GM21528 (cell line): ENCODE measurements around the gene UBE2J1.

Experiments
- ATAC-seq: cut with Tn5 transposase; IDR thresholded peaks from one replicate; pipeline ENCODE4 v1.9.1; 2021; ENCODE audit warnings: mild to moderate bottlenecking, moderate library complexity; ENCODE audit not compliant: unreplicated experiment, low FRiP score

UBE2J1 gene

DNA sequence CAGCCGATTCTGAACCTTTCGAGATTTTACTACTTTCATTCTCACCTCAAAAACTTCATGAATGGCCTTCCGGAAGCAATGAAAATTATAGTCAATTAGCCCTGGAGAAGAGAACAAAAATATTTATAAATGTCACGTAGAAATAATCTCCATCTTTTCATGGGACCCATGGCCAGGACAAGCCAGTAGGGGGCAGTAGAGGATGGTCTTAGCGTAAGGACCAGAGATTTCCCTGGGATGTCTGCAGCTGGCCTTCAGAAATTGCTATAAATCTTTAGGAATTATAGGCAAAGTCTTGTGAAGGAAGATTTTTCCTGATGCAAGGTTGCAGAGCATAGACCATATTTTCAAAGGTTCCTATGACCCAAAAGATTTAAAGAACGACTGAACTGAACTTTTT, 15.6 kb upstream of the UBE2J1 start:
- no peak for ATAC-seq

DNA sequence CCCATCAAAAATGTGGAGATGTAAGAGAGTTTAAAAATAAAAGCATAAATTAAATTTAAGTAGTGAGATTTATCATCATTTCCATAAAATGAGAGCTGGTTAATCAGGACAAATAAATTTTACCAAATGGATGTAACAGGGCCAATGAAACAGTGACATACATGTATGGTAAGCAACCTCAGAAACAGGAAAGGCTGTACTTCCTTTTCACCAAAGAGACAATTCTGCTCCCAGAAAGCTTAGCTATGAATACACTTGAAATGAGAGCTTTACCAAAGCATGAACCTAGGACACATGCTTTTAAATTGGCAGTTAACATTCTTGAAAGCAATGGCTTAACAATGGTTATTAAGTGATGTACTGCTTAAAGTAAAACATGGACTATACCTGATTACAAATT, 12.1 kb upstream of the UBE2J1 start:
- no peak for ATAC-seq

GRCh38 chr6:89361171-89361570, 8.6 kb upstream of the UBE2J1 start:
- ATAC-seq: no peak

- ATAC-seq: peak; percentile 35
Observed at GRCh38 chr6:89360415-89360999, 8.0 kb upstream of the UBE2J1 start.

DNA sequence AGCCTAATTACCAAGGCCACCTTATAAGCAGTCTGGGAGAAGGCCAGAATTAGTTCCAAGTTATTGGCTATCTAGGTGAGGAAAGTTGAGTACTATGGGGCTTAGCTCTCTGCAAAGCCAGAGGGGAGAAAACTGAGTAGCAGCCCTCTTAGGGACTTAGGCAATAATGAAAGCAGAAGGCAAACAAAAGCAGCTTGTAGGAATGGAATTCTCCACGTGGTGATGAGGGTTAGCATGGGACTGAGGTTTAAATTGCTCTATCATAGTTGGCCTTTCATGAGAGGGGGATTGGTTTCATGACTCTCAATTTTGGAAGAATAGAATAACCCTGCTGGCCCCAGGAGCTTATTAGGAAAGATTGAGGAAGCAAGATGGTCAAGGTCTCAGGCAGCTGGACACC, 7.0 kb upstream of the UBE2J1 start:
- no peak for ATAC-seq

- ATAC-seq: peak; percentile 52
Observed at GRCh38 chr6:89357390-89357789, 4.9 kb upstream of the UBE2J1 start.

GRCh38 chr6:89356642-89357170, 4.2 kb upstream of the UBE2J1 start:
- ATAC-seq: no peak

- no peak for ATAC-seq
Observed at GRCh38 chr6:89355511-89356194, 3.1 kb upstream of the UBE2J1 start.

- no peak for ATAC-seq
Observed at GRCh38 chr6:89353702-89354392, 1.3 kb upstream of the UBE2J1 start.

- ATAC-seq: no peak
Observed at GRCh38 chr6:89353118-89353556, 615 bp upstream of the UBE2J1 start.

DNA sequence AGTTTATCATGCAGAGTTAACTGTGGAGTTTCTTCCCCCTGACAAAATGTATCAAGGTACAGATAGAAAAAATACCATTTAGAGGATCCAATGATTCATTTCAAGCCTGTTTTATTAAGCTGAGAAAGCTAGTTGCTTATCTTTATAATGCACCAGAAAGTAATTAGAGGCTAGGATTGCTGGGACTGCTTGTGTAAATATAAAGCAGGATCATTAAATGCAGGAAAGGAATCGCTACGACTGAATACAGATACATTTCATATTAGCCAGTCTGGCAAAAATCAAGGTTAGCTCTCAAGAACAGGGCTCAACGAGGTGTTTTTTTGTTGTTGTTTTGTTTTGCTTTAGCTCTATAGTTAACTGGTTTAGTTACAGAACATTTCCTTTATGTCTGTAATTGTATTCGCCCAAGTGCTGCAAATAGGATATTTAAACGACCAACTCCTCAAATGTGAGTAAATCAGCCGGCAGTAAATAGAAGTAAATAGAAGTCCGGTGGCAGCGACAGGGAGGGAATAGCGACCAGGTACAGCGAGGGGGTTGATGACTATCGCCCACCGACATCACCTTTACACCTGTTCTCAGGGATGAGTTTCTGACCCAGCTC, 748 bp downstream of the UBE2J1 start:
- ATAC-seq: no peak

GRCh38 chr6:89350281-89350966, 2.1 kb downstream of the UBE2J1 start:
- peak; percentile 38 for ATAC-seq

- no peak for ATAC-seq
Observed at GRCh38 chr6:89348372-89348771, 4.2 kb downstream of the UBE2J1 start.

DNA sequence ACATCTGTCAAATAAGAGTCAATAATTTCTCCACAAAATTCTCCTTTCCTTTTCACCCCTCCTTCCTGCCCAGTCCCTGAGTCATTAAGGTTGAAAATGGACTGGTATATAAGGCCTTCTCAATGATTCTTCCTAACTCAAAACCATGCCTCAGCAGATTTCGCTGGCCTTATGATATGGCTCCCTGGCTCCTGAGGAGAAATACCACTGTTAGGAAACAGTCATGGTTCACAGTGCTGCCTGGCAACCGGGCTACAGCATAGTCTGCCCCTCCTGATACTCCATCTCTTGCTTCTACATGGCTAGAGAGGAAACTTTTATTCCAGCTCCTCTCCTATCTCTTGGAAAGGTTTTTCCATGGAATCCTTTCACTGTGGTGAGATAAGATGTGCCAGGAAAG, 4.7 kb downstream of the UBE2J1 start:
- no peak for ATAC-seq

GRCh38 chr6:89346433-89346832, 6.1 kb downstream of the UBE2J1 start:
- ATAC-seq: no peak

DNA sequence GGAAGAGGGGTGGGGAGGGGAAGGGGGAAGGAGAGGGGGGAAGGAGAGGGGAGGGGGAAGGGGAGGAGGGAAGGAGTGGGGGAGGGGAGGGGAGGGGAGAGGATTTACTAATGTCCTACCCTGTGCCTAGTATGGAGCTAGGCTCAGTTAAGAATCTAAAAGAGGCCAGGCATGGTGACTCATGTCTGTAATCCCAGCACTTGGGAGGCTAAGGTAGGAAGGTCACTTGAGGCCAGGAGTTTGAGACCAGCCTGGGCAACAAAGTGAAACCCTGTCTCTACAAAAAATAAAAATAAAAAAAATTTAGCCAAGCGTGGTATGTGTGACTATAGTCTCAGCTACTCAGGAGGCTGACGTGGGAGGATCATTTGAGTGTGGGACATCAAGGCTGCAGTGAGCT, 13.0 kb downstream of the UBE2J1 start:
- ATAC-seq: no peak

DNA sequence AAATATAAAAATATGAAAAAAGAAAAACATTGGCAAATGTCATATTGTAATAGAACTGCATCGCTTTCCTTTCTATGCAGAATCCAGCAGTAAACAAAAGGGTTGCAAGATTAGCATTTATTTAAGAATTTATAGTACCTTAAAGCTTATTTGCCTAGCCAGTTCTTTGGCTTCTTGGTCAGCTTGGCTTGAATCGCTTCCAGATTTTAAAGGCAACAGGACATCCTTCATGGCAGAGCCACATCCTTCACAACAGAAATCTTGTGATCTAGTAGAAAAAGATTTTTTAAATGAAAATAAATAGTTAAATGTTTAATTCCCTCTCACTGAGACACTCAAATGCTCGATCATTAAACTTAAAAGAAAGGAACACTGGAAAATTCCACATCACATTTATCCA, 17.4 kb downstream of the UBE2J1 start:
- ATAC-seq: no peak

DNA sequence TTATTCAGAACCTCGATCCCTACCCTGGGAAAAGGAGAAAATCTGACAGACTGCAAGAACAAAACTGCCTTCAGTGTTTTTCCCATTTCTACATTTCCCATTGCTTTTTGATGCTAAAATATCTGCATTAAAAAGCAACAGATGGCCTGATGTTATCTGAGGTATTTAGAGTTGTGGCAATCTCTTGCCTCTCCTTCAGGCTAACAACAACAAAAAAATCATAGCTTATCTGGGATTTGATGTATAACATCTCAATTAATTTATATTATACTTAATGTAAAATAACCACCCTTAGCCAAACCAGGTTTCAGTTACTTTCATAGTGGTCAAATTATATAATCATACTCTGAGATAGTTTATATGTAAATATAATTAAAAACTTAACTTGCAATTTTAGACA, 21.6 kb downstream of the UBE2J1 start:
- no peak for ATAC-seq

GRCh38 chr6:89328976-89329375, 23.5 kb downstream of the UBE2J1 start:
- ATAC-seq: no peak

DNA sequence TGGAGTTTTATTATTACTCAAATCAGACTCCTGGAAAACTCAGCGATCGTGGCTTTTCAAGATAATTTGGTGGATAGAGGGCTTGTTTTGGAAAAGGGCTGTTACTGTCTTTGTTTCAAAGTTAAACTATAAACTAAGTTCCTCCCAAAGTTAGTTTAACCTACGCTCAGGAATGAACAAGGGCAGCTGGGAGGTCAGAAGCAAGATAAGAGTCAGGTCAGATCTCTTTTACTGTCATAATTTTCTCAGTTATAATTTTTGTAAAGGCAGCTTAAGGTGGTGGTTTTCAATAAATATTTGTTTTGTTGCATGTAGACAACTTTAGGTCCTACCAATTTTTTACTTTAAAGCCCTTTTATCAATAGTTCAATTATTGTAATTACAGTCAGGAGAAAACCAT, 28.2 kb downstream of the UBE2J1 start:
- no peak for ATAC-seq

- ATAC-seq: no peak
Observed at GRCh38 chr6:89323511-89323971, 29.0 kb downstream of the UBE2J1 start.
